Dedifferentiated amniotic fluid mesenchymal stem cell (primary cell): ENCODE measurements around the gene NRXN3.

Source experiments
- DNase-seq: peaks from one replicate; pipeline ENCODE4 v3.0.0-alpha.2; 2016; ENCODE audit errors: extremely low spot score

Gene NRXN3

GRCh38 chr14:78319887-78320635 is 149.9 kb downstream of the NRXN3 start:
- DNase-seq: no peak

- DNase-seq: no peak
Observed at GRCh38 chr14:78324353-78324752, 154.2 kb downstream of the NRXN3 start.

GRCh38 chr14:78325911-78326310 is 155.7 kb downstream of the NRXN3 start:
- DNase-seq: no peak

GRCh38 chr14:78327426-78328221 is 157.5 kb downstream of the NRXN3 start:
- no peak for DNase-seq

- DNase-seq: no peak
Observed at GRCh38 chr14:78329371-78329770, 159.2 kb downstream of the NRXN3 start.

- no peak for DNase-seq
Observed at GRCh38 chr14:78335531-78335930, 165.4 kb downstream of the NRXN3 start.

- DNase-seq: no peak
Observed at GRCh38 chr14:78340250-78340649, 170.1 kb downstream of the NRXN3 start.

- DNase-seq: no peak
Observed at GRCh38 chr14:78341827-78342389, 171.7 kb downstream of the NRXN3 start.

GRCh38 chr14:78342879-78343278 is 172.7 kb downstream of the NRXN3 start:
- no peak for DNase-seq

- no peak for DNase-seq
Observed at GRCh38 chr14:78344290-78344689, 174.1 kb downstream of the NRXN3 start.

GRCh38 chr14:78345131-78345744 is 175.1 kb downstream of the NRXN3 start:
- DNase-seq: no peak

GRCh38 chr14:78346747-78347146 is 176.6 kb downstream of the NRXN3 start:
- DNase-seq: no peak

- DNase-seq: no peak
Observed at GRCh38 chr14:78355109-78355508, 184.9 kb downstream of the NRXN3 start.

- no peak for DNase-seq
Observed at GRCh38 chr14:78356391-78356790, 186.2 kb downstream of the NRXN3 start.

- no peak for DNase-seq
Observed at GRCh38 chr14:78358591-78358990, 188.4 kb downstream of the NRXN3 start.

GRCh38 chr14:78359581-78359980 is 189.4 kb downstream of the NRXN3 start:
- no peak for DNase-seq

GRCh38 chr14:78363008-78363407 is 192.8 kb downstream of the NRXN3 start:
- DNase-seq: no peak

- DNase-seq: no peak
Observed at GRCh38 chr14:78367355-78367754, 197.2 kb downstream of the NRXN3 start.

GRCh38 chr14:78383060-78383459 is 212.9 kb downstream of the NRXN3 start:
- no peak for DNase-seq

- no peak for DNase-seq
Observed at GRCh38 chr14:78398216-78398615, 228.0 kb downstream of the NRXN3 start.

GRCh38 chr14:78399316-78399889 is 229.2 kb downstream of the NRXN3 start:
- DNase-seq: no peak

- DNase-seq: no peak
Observed at GRCh38 chr14:78401866-78402265, 231.7 kb downstream of the NRXN3 start.
